ENCODE data around the gene ZNF473.

ZNF473 gene

GRCh38 chr19:50003254-50003788 is 22.5 kb upstream of the ZNF473 start:
- no peak for DNase-seq (ENCODE audit: low read depth in 2 of 2)

- DNase-seq (ENCODE audit: low read depth in 2 of 2): peak; percentile 85 to 86
These were observed 21.9 kb upstream of the ZNF473 start for GRCh38 chr19:50003810-50004419.

- no peak for DNase-seq (ENCODE audit: low read depth in 2 of 2)
These were observed 20.4 kb upstream of the ZNF473 start for GRCh38 chr19:50005428-50005827.

- no peak for DNase-seq (ENCODE audit: low read depth in 2 of 2)
These were observed 18.6 kb upstream of the ZNF473 start for GRCh38 chr19:50007170-50007569.

GRCh38 chr19:50007947-50008346 is 17.9 kb upstream of the ZNF473 start:
- no peak for DNase-seq (ENCODE audit: low read depth in 2 of 2)

- DNase-seq (ENCODE audit: low read depth in 2 of 2): no peak
These were observed 17.3 kb upstream of the ZNF473 start for GRCh38 chr19:50008532-50008931.

GRCh38 chr19:50016225-50016807 is 9.5 kb upstream of the ZNF473 start:
- no peak for DNase-seq (ENCODE audit: low read depth in 2 of 2)

GRCh38 chr19:50020481-50020880 is 5.3 kb upstream of the ZNF473 start:
- DNase-seq (ENCODE audit: low read depth in 2 of 2): no peak

GRCh38 chr19:50022823-50023222 is 3.0 kb upstream of the ZNF473 start:
- DNase-seq (ENCODE audit: low read depth in 2 of 2): no peak

- no peak for DNase-seq (ENCODE audit: low read depth in 2 of 2)
These were observed 1.1 kb upstream of the ZNF473 start for GRCh38 chr19:50024719-50025021.

- peak; percentile 100 for DNase-seq (ENCODE audit: low read depth in 2 of 2)
These were observed 597 bp upstream of the ZNF473 start, which contains the start of gene VRK3 for GRCh38 chr19:50025022-50025793. Gene VRK3 (minus strand): TSS chr19:50025372. CDS start chr19:50016162, 9,210 bp downstream.

GRCh38 chr19:50026550-50026906 is 723 bp downstream of the ZNF473 start:
- DNase-seq (ENCODE audit: low read depth in 2 of 2): no peak

GRCh38 chr19:50030225-50030624 is 4.4 kb downstream of the ZNF473 start:
- DNase-seq (ENCODE audit: low read depth in 2 of 2): no peak

- no peak for DNase-seq (ENCODE audit: low read depth in 2 of 2)
These were observed 5.1 kb downstream of the ZNF473 start for GRCh38 chr19:50030937-50031336.

GRCh38 chr19:50036908-50037307 is 11.1 kb downstream of the ZNF473 start:
- no peak for DNase-seq (ENCODE audit: low read depth in 2 of 2)

- DNase-seq (ENCODE audit: low read depth in 2 of 2): no peak
These were observed 14.2 kb downstream of the ZNF473 start for GRCh38 chr19:50039968-50040367.

GRCh38 chr19:50040967-50041366 is 15.2 kb downstream of the ZNF473 start:
- no peak for DNase-seq (ENCODE audit: low read depth in 2 of 2)

- DNase-seq (ENCODE audit: low read depth in 2 of 2): no peak
These were observed 16.7 kb downstream of the ZNF473 start for GRCh38 chr19:50042363-50043024.

GRCh38 chr19:50043967-50044366 is 18.2 kb downstream of the ZNF473 start:
- no peak for DNase-seq (ENCODE audit: low read depth in 2 of 2)

- no peak for DNase-seq (ENCODE audit: low read depth in 2 of 2)
These were observed 19.1 kb downstream of the ZNF473 start for GRCh38 chr19:50044922-50045321.

GRCh38 chr19:50046649-50047503 is 21.1 kb downstream of the ZNF473 start:
- DNase-seq (ENCODE audit: low read depth in 2 of 2): no peak

GRCh38 chr19:50047671-50048070 is 21.9 kb downstream of the ZNF473 start:
- DNase-seq (ENCODE audit: low read depth in 2 of 2): no peak

All from fibroblast of skin of left biceps (primary cell).